ENCODE results near the gene TFF1.

DNA sequence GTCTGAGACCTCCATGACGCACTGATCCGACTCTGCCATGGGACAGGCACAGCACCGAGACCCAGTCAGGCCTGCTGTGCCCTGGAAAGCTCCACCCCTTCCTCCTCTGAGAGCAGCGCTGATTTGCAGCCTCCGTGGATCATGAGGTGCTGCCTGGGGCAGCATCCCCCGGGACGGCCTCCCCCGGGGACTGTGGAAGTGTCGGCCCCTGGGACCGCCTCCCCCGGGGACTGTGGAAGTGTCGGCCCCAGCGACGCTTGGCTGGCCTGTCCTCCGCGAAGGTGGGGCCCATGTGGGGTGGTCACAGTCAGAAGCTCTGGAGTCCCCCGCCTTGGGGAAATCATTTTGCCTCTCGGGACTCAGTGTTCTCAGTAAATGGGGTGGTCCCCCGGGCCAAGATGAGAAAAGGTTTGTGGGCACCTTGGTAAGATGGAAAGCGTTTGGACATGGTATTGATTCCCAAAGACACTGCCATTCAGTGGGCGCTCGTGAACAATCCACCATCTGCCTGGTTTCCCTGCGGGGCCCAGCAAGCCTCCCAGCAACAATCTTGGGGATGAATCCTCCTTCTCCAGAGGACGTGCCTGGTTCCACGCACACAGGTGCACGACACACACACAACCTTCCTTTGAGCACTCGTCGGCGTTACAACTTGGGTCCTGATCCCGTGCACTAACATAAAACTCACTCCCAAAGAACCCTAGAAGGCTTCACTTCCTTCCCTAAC lies 18.6 kb downstream of the TFF1 start:
- TF ChIP-seq POLR2AphosphoS5 (IDR thresholded peaks at IDR 0.05; ENCODE audit: borderline replicate concordance, low read depth, low read length): no peak
- TF ChIP-seq EZH2 (IDR thresholded peaks at IDR 0.05): no peak
- TF ChIP-seq FOXP2 (optimal IDR thresholded peaks at IDR 0.05; ENCODE audit: control extremely low read depth, extremely low read length, insufficient read depth): no peak
